Measurements from ENCODE around the gene PHACTR1.

Gene PHACTR1

DNA sequence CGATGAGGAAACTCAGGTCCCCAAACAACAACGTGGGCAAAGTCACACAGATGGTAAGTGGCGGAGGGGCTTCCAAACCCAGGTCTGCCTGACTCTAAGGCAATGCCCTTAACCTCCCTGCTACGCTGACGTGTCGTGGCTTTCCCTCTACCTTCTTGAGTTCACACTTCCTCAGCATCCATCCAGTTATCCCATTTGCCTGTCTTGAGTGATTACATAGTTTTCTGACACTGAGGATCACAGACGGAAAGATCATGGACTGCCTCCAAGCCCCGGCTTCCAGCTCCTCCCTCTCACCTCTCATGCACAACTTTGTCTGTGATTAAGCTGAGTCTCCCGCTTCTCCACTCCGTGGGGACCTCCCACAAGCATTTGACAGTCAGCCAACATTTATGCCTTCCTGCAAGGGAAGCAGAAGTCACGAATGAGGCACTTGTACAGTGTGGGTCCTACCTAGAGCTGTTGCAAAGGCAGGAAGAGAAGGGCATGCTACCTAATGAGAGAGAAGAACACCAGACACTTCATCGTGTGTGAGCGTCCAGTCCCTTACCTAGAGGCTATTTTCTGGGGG, 578.0 kb downstream of the PHACTR1 start:
- TF ChIP-seq, protein P1, sequence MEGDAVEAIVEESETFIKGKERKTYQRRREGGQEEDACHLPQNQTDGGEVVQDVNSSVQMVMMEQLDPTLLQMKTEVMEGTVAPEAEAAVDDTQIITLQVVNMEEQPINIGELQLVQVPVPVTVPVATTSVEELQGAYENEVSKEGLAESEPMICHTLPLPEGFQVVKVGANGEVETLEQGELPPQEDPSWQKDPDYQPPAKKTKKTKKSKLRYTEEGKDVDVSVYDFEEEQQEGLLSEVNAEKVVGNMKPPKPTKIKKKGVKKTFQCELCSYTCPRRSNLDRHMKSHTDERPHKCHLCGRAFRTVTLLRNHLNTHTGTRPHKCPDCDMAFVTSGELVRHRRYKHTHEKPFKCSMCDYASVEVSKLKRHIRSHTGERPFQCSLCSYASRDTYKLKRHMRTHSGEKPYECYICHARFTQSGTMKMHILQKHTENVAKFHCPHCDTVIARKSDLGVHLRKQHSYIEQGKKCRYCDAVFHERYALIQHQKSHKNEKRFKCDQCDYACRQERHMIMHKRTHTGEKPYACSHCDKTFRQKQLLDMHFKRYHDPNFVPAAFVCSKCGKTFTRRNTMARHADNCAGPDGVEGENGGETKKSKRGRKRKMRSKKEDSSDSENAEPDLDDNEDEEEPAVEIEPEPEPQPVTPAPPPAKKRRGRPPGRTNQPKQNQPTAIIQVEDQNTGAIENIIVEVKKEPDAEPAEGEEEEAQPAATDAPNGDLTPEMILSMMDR (IDR thresholded peaks at IDR 0.05; ENCODE audit: low read depth, low read length, missing control alignments), result no peak
- H3K4me3 ChIP-seq (replicated peaks; ENCODE audit: low read depth, low read length), result no peak overlapping the region
- no peak for DNase-seq (ENCODE audit: extremely low read depth, low read depth)

DNA sequence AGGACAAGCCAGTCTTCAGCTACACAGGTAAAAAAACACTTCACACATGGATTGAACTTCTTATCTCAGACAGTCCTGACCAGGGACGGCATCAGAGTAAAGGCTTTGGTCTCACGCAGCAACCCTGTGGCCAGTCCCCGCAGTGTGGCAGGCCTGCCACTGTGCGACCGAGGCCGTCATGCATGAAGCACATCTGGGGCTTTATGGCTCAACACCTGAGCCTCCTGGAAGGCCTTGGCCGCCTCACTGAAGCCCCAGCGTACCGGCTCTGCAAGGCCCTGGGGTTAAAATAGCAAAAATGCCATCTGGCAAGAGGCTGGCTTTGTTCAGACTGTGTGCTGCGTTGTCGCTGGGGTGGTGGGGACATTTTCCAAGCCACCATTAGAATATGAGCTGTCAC, 579.0 kb downstream of the PHACTR1 start:
- TF ChIP-seq, protein P1 (IDR thresholded peaks at IDR 0.05; ENCODE audit: low read depth, low read length, missing control alignments), result no peak
- no peak for DNase-seq (ENCODE audit: extremely low read depth, low read depth)
- H3K4me3 ChIP-seq (replicated peaks; ENCODE audit: low read depth, low read length), result no peak overlapping the region

DNA sequence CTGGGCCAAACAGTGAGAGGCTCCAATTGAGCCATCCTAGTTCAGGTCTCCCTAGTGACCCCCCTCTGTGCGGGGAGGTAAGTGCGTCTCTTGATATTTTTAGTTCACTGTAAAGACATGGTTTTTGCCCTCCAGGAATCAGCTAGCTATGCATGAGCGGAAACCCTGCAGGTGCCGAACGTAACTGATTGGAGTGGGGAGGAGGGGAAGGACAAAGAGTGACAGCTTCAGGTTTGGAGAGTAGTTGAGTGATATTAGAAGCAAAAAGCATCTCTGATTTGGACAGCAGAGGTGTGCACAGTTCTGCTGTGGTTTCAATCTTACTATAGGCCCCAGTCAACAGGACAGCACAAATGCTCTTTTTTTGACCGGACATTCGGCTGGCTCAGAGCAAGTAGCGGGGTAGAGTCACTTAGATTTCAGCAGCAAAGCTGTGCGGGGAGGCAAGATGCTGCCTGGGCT, 580.0 kb downstream of the PHACTR1 start:
- H3K4me3 ChIP-seq (replicated peaks; ENCODE audit: low read depth, low read length), result no peak overlapping the region
- TF ChIP-seq, protein P1 (IDR thresholded peaks at IDR 0.05; ENCODE audit: low read depth, low read length, missing control alignments), result no peak

DNA sequence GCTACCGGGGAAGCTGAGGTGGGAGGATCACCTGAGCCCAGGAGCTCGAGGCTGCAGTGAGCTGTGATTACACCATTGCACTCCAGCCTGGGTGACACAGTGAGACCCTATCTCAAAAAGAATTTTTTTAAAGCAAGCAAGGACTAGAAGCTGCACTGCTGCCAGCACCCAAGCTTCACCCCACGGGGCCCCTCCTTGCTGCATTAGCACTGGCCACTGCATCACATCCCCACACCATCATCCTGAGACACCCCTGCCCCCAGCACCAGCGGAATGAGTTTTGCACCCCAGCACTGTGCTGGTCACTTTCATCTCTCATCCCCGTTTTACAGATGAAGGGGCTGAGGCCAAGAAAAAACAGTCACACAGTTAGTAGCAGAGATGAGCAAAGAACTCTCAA, 580.8 kb downstream of the PHACTR1 start:
- TF ChIP-seq, protein P1 (IDR thresholded peaks at IDR 0.05; ENCODE audit: low read depth, low read length, missing control alignments), result no peak
- H3K4me3 ChIP-seq (replicated peaks; ENCODE audit: low read depth, low read length), result no peak overlapping the region

More for the DNA sequence above, 580.0 kb downstream of the PHACTR1 start:
- no peak for DNase-seq (ENCODE audit: extremely low read depth, low read depth)

DNA sequence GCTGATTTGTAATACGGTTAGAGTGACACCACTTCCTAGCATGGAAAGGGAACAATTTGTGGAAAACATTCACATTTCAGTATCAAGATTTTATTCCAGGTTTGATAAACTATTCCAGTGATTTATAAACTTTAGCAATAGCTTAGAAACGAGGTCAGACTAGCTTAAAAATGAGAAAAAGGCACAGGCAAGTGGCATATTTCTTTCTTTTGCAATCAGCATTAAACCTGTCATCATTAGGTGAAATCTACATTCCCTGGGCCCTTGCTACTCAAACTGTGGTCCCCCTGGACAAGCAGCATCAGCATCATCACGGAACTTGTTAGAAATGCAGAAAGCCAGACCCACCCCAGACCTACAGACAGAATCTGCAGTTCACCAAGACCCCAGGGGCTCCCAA, 581.9 kb downstream of the PHACTR1 start:
- no peak overlapping the region for H3K4me3 ChIP-seq (replicated peaks; ENCODE audit: low read depth, low read length)
- TF ChIP-seq, protein P1 (IDR thresholded peaks at IDR 0.05; ENCODE audit: low read depth, low read length, missing control alignments), result no peak
- DNase-seq (ENCODE audit: extremely low read depth, low read depth), result no peak

More for the DNA sequence above, 580.8 kb downstream of the PHACTR1 start:
- no peak for DNase-seq (ENCODE audit: extremely low read depth, low read depth)

DNA sequence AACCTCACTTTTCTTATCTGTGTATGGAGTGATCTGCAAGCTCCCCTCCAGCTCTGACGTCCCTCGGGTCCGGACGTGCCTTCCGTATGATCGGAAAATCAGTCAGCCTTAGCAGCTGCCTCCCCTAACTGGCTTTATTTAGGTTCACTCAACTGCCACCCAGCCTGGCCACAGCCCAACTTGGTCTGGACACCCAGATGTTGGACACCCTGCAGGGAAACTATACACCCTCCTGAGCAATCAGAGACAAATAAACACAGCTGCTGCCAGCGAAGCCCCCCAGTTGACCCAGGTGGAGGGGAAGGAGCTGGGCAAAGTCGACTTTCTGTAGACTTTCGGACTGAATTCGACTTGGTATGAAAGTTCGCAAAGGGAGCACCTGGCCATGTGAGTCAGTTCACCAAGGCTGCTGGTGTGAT, 582.8 kb downstream of the PHACTR1 start:
- TF ChIP-seq, protein P1 (IDR thresholded peaks at IDR 0.05; ENCODE audit: low read depth, low read length, missing control alignments), result no peak
- no peak for DNase-seq (ENCODE audit: extremely low read depth, low read depth)
- no peak overlapping the region for H3K4me3 ChIP-seq (replicated peaks; ENCODE audit: low read depth, low read length)

DNA sequence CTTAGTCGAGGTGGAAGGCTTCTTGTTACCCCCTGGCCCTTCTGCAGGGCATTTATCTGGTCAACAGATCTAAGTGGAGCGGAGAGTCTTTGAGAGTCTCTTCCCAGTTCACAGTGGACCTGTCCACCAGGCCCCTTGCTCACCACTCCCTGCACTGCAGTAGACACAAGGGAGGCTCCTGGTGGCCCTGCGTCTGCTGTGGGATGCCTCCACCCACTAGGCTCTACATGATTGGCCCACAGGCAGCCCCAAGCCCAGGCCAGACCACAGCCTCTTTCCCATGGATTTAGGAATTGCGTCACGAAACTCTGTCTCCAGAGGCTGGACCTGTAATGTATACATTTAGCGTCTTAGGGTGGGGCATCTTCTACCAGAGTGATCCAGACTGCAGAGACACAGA, 583.4 kb downstream of the PHACTR1 start:
- DNase-seq (ENCODE audit: extremely low read depth, low read depth), result no peak
- TF ChIP-seq, protein P1 (IDR thresholded peaks at IDR 0.05; ENCODE audit: low read depth, low read length, missing control alignments), result no peak
- no peak overlapping the region for H3K4me3 ChIP-seq (replicated peaks; ENCODE audit: low read depth, low read length)
